ENCODE data around the gene BMF.
A peak's percentile ranks its signal among the peaks of the same experiment; 100 is the strongest.
"Not testable (repeated sequence)": the region's sequence is repeated elsewhere in the genome, so short reads cannot be mapped to it uniquely, and the experiment has no call there.

Gene BMF

GRCh38 chr15:40087991-40088928 lies 20.4 kb downstream of the BMF start:
- DNase-seq: peak; percentile 86

GRCh38 chr15:40087068-40087810 lies 21.4 kb downstream of the BMF start:
- DNase-seq: no peak

- DNase-seq: peak; percentile 63
Observed at GRCh38 chr15:40085266-40085665, 23.4 kb downstream of the BMF start.

- DNase-seq: no peak
Observed at GRCh38 chr15:40084650-40085049, 24.0 kb downstream of the BMF start.

GRCh38 chr15:40082195-40082883 lies 26.3 kb downstream of the BMF start:
- DNase-seq: no peak

GRCh38 chr15:40081691-40082194 lies 26.9 kb downstream of the BMF start:
- peak; percentile 88 for DNase-seq

- peak; percentile 75 for DNase-seq
Observed at GRCh38 chr15:40080847-40081246, 27.8 kb downstream of the BMF start.

GRCh38 chr15:40080104-40080503 lies 28.6 kb downstream of the BMF start:
- peak; percentile 53 for DNase-seq

GRCh38 chr15:40079456-40079855 lies 29.2 kb downstream of the BMF start:
- no peak for DNase-seq

- DNase-seq: peak; percentile 33
Observed at GRCh38 chr15:40075298-40076044, 33.2 kb downstream of the BMF start.

- DNase-seq: not testable (repeated sequence)
Observed at GRCh38 chr15:40074656-40075055, 34.0 kb downstream of the BMF start.

GRCh38 chr15:40073716-40074490 lies 34.8 kb downstream of the BMF start:
- not testable (repeated sequence) for DNase-seq

GRCh38 chr15:40072216-40072990 lies 36.3 kb downstream of the BMF start:
- no peak for DNase-seq

GRCh38 chr15:40070608-40071218 lies 38.0 kb downstream of the BMF start:
- no peak for DNase-seq

GRCh38 chr15:40070166-40070557 lies 38.5 kb downstream of the BMF start:
- DNase-seq: no peak

- DNase-seq: no peak
Observed at GRCh38 chr15:40069178-40070165, 39.2 kb downstream of the BMF start.

- no peak for DNase-seq
Observed at GRCh38 chr15:40067921-40068624, 40.6 kb downstream of the BMF start.

GRCh38 chr15:40066589-40066988 lies 42.1 kb downstream of the BMF start:
- DNase-seq: no peak
